SU-DHL-6 (cell line): Measurements from ENCODE around the gene ALK.

Experiments
- EZH2phosphoT487 ChIP-seq: fragments of 200-600 bp; sonication (generic), shearing (Covaris generic); conservative IDR thresholded peaks from 2 replicates; pipeline ENCODE4 v1.6.1; 2018; ENCODE audit warnings: mild to moderate bottlenecking, antibody characterized with exemption, low read length, moderate library complexity, mixed read lengths
- TF ChIP-seq, protein P1 (sequence below): fragments of 200-600 bp; sonication (generic); IDR thresholded peaks from one replicate; pipeline ENCODE4 v1.5.1; 2017; ENCODE audit warnings: antibody characterized with exemption, mild to moderate bottlenecking, low read length, moderate library complexity; ENCODE audit not compliant: insufficient read depth, poor library complexity, severe bottlenecking

DNA sequence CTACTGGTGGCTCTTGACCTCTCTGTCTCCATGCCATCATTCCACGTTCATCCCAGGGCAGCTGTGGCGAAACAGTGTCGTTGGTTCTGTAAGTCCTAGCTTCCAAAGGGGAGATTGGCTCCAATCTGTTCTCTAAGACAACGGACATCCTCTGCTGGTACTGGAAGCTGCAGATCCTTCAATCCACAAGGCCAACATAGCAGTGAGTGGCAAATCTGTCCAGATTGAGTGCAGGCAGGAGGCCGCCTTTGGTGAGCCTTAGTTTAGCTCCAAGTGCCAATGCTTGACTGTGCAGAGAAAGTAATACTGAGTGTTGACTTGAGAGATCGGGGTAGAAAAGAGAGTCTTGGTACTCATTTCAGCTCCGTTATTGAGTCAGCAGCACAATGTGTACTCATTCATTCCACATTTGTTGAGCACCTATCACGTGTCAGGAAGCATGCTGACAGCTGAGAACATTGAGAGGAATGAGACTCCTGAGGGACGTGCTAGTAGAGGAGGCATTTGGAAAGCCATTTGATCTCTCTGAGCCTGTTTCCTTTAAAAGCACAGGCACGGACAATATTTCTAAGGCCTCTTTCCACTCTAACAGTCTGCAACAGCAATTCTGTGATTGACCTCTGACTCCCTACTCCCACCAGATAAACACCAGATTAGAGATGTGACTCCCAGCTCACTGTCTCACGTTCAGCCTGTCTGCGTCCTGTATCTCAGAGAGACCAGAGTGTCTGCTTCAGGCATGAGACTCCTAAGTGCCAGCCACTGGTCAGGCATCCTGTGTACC, 500.2 kb downstream of the ALK start:
- TF ChIP-seq, protein P1, sequence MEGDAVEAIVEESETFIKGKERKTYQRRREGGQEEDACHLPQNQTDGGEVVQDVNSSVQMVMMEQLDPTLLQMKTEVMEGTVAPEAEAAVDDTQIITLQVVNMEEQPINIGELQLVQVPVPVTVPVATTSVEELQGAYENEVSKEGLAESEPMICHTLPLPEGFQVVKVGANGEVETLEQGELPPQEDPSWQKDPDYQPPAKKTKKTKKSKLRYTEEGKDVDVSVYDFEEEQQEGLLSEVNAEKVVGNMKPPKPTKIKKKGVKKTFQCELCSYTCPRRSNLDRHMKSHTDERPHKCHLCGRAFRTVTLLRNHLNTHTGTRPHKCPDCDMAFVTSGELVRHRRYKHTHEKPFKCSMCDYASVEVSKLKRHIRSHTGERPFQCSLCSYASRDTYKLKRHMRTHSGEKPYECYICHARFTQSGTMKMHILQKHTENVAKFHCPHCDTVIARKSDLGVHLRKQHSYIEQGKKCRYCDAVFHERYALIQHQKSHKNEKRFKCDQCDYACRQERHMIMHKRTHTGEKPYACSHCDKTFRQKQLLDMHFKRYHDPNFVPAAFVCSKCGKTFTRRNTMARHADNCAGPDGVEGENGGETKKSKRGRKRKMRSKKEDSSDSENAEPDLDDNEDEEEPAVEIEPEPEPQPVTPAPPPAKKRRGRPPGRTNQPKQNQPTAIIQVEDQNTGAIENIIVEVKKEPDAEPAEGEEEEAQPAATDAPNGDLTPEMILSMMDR: no peak
- TF ChIP-seq EZH2phosphoT487: no peak
